ENCODE data around the gene TLE3. TPM values are rescaled to one million over a fixed set of nuclear protein-coding genes. Genes with fewer than 3 reads are reported as not detected.

Gene TLE3
- polyA plus RNA-seq, 1 donor (not counting 4 experiments of a cell fraction or from before 2014, with no cell fraction given), result 8.3 TPM

DNA sequence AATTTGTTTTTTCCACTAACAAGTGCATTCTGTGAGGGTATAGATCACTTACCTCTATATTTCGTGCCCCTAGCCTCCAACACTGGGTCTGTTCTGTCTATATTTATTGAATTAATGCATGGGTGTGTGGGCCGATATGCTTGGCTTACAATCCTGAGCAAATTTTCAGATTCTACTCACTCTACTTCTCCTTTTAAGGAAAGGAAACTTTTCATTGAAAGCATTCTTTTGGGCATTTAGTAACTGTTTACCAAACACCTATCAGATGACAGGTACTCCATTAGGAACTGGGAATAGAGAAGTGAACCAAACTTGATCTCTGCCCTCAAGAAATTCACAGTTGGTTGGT is 60.5 kb downstream of the TLE3 start:
- no peaks in the 10 kb centered on the region for H3K9me3 ChIP-seq (ENCODE audit: control insufficient read depth, low read depth, low read length)
- no peak overlapping the region for H3K4me3 ChIP-seq (ENCODE audit: control insufficient read depth in 2 of 3, extremely low read depth in 1 of 3, insufficient read depth in 2 of 3, low read depth in 1 of 3, low read length in 3 of 3)
- H4K20me1 ChIP-seq (ENCODE audit: control insufficient read depth, extremely low read depth, insufficient read depth, low read length), result no peaks in the 10 kb centered on the region
- H3K9ac ChIP-seq (ENCODE audit: control insufficient read depth, extremely low read depth, insufficient read depth, low read length), result no peak overlapping the region
- H3K36me3 ChIP-seq (ENCODE audit: control insufficient read depth in 2 of 2, extremely low read depth in 1 of 2, insufficient read depth in 2 of 2, low read length in 2 of 2), result no peaks in the 10 kb centered on the region
- peaks cover 56% of the 10 kb centered on the region for H3K27me3 ChIP-seq (ENCODE audit: control insufficient read depth, extremely low read depth, insufficient read depth, low read length)
- no peak overlapping the region for H3K4me2 ChIP-seq (ENCODE audit: control insufficient read depth, extremely low read depth, insufficient read depth, low read depth, low read length)
- DNase-seq (ENCODE audit: low read depth, low spot score) (no peak), FAIRE-seq (no peak)
- H3K4me1 ChIP-seq (ENCODE audit: control insufficient read depth, extremely low read depth, insufficient read depth, low read length), result peaks cover 17% of the 10 kb centered on the region
- TF ChIP-seq, protein P1, sequence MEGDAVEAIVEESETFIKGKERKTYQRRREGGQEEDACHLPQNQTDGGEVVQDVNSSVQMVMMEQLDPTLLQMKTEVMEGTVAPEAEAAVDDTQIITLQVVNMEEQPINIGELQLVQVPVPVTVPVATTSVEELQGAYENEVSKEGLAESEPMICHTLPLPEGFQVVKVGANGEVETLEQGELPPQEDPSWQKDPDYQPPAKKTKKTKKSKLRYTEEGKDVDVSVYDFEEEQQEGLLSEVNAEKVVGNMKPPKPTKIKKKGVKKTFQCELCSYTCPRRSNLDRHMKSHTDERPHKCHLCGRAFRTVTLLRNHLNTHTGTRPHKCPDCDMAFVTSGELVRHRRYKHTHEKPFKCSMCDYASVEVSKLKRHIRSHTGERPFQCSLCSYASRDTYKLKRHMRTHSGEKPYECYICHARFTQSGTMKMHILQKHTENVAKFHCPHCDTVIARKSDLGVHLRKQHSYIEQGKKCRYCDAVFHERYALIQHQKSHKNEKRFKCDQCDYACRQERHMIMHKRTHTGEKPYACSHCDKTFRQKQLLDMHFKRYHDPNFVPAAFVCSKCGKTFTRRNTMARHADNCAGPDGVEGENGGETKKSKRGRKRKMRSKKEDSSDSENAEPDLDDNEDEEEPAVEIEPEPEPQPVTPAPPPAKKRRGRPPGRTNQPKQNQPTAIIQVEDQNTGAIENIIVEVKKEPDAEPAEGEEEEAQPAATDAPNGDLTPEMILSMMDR (optimal IDR thresholded peaks at IDR 0.05 in 1 of 3, IDR thresholded peaks at IDR 0.05 in 1 of 3, conservative IDR thresholded peaks at IDR 0.05 in 1 of 3; ENCODE audit: extremely low read depth in 1 of 3, insufficient read depth in 2 of 3, low read length in 3 of 3), result no peak
- no peak for TF ChIP-seq EZH2 (IDR thresholded peaks at IDR 0.05; ENCODE audit: low read length)
- H2AFZ ChIP-seq (ENCODE audit: control insufficient read depth, low read length), result no peak overlapping the region
- no peaks in the 10 kb centered on the region for H3K9me1 ChIP-seq (ENCODE audit: control insufficient read depth, extremely low read depth, insufficient read depth, low read length)
- no peaks in the 10 kb centered on the region for H3K79me2 ChIP-seq (ENCODE audit: control insufficient read depth, insufficient read depth, low read length)
- dilution Hi-C loops (cut with MboI; ENCODE audit: extremely low pct_ligation_motif_present, low sequenced_read_pairs), result no loop called here
- no peak overlapping the region for H3K27ac ChIP-seq (ENCODE audit: control insufficient read depth, insufficient read depth, low read length)

DNA sequence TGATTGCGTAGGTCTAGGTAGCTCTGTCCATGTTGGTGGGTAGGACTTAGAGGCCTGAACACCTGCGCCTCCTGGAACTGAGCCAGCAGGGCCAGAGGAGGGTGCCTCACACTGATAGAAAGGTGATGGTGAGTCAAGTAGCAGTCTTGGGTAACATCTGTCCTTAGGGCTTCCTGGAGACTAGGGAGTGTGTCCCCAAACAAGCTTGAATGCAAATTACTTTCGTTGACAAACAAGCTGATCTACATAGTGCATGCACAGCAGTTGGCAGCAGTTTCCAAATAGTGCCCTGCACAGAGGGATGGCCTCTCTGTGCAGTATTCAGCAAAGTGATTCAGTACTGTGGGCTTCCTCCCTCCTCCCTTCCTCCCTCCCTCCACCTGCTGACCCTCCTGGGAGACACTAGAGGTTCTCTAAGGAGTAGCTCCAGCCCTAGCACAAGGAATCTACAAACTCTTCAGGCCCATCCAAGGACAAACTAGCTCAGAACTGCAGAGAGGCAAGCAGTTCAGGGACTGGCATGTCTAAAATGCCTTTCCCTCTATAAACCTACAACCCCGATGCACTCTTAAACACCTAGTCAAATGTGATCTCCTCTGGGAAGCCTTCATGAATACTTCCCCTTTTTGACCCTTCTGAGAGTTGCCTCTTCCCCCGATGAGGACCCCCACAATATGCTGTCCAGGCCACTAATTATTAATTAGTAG is 61.0 kb downstream of the TLE3 start:
- Histone ChIP-seq H3K79me2 (ENCODE audit: control insufficient read depth, insufficient read depth, low read length) (no peaks in the 10 kb centered on the region), H3K4me1 (ENCODE audit: control insufficient read depth, extremely low read depth, insufficient read depth, low read length) (peaks cover 17% of the 10 kb centered on the region), H3K4me3 (ENCODE audit: control insufficient read depth in 2 of 3, extremely low read depth in 1 of 3, insufficient read depth in 2 of 3, low read depth in 1 of 3, low read length in 3 of 3) (no peak overlapping the region), H3K9me3 (ENCODE audit: control insufficient read depth, low read depth, low read length) (no peaks in the 10 kb centered on the region), H3K9me1 (ENCODE audit: control insufficient read depth, extremely low read depth, insufficient read depth, low read length) (no peaks in the 10 kb centered on the region), H3K27me3 (ENCODE audit: control insufficient read depth, extremely low read depth, insufficient read depth, low read length) (peaks cover 56% of the 10 kb centered on the region), H3K27ac (ENCODE audit: control insufficient read depth, insufficient read depth, low read length) (no peak overlapping the region), H4K20me1 (ENCODE audit: control insufficient read depth, extremely low read depth, insufficient read depth, low read length) (no peaks in the 10 kb centered on the region), H3K4me2 (ENCODE audit: control insufficient read depth, extremely low read depth, insufficient read depth, low read depth, low read length) (no peak overlapping the region), H2AFZ (ENCODE audit: control insufficient read depth, low read length) (no peak overlapping the region), H3K36me3 (ENCODE audit: control insufficient read depth in 2 of 2, extremely low read depth in 1 of 2, insufficient read depth in 2 of 2, low read length in 2 of 2) (no peaks in the 10 kb centered on the region), H3K9ac (ENCODE audit: control insufficient read depth, extremely low read depth, insufficient read depth, low read length) (no peak overlapping the region)
- no peak for TF ChIP-seq EZH2 (IDR thresholded peaks at IDR 0.05; ENCODE audit: low read length)
- TF ChIP-seq, protein P1 (optimal IDR thresholded peaks at IDR 0.05 in 1 of 3, IDR thresholded peaks at IDR 0.05 in 1 of 3, conservative IDR thresholded peaks at IDR 0.05 in 1 of 3; ENCODE audit: extremely low read depth in 1 of 3, insufficient read depth in 2 of 3, low read length in 3 of 3), result no peak
- dilution Hi-C loops (cut with MboI; ENCODE audit: extremely low pct_ligation_motif_present, low sequenced_read_pairs), result no loop called here
- DNase-seq (ENCODE audit: low read depth, low spot score) (peak; percentile 56), FAIRE-seq (no peak)
